ENCODE measurements around the gene STOX2. TPM values are rescaled to one million over a fixed set of nuclear protein-coding genes. Genes with fewer than 3 reads are reported as not detected.
A peak's percentile ranks its signal among the peaks of the same experiment; 100 is the strongest.
"Not testable (repeated sequence)": the region's sequence is repeated elsewhere in the genome, so short reads cannot be mapped to it uniquely, and the experiment has no call there.

STOX2 gene
- polyA plus RNA-seq, 4 donors, result 8.8 to 11.4 (median 10.0) TPM

GRCh38 chr4:184016759-184017668, 111.9 kb downstream of the STOX2 start:
- DNase-seq (ENCODE audit: low read depth in 4 of 4, low spot score in 3 of 4), result peak; percentile 42 to 62 (median 50)

DNA sequence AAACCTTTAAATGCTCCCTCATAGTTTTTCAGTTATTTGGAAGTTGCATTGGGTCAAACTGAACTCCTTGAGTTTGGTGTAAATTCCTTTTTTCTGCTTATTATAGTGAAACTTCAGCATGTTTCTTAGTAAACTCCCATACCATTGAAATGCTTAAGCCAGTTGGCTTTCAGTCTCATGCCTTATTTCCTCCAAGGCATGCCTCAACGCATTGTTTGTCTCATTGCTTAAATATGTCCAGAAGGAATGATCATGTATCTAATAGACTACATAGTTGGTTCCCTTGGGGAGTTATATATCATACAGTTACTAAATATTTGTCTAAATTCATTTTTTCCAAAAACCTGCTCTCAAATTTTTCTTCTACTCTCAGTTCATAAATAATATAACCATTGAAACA, 114.0 kb downstream of the STOX2 start:
- DNase-seq (ENCODE audit: low read depth in 4 of 4, low spot score in 3 of 4), result no peak

GRCh38 chr4:184019667-184020623, 114.8 kb downstream of the STOX2 start:
- no peak for DNase-seq (ENCODE audit: low read depth in 4 of 4, low spot score in 3 of 4)

DNA sequence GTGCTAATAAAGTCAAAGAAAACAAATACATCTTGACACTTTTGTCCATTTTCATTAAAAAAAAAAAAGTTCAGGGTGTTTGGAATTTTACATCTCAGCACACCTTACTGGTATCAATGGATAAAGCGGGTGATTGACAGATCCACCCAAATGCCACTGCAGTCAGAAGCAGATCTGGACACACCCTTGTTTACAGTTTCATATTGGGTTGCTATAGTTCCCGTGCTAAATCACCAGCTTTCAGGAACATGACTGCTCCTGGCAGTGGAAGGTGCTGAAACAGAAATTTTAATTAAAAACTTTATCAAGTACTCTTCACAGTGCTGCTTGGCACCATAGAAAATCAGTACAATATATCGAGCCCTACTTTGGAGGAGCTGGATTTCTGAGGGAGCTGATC, 116.3 kb downstream of the STOX2 start:
- no peak for DNase-seq (ENCODE audit: low read depth in 4 of 4, low spot score in 3 of 4)

- no peak for DNase-seq (ENCODE audit: low read depth in 4 of 4, low spot score in 3 of 4)
These were observed 117.7 kb downstream of the STOX2 start for GRCh38 chr4:184022679-184023383.

GRCh38 chr4:184024637-184025036, 119.5 kb downstream of the STOX2 start:
- DNase-seq (ENCODE audit: low read depth in 4 of 4, low spot score in 3 of 4), result no peak

DNA sequence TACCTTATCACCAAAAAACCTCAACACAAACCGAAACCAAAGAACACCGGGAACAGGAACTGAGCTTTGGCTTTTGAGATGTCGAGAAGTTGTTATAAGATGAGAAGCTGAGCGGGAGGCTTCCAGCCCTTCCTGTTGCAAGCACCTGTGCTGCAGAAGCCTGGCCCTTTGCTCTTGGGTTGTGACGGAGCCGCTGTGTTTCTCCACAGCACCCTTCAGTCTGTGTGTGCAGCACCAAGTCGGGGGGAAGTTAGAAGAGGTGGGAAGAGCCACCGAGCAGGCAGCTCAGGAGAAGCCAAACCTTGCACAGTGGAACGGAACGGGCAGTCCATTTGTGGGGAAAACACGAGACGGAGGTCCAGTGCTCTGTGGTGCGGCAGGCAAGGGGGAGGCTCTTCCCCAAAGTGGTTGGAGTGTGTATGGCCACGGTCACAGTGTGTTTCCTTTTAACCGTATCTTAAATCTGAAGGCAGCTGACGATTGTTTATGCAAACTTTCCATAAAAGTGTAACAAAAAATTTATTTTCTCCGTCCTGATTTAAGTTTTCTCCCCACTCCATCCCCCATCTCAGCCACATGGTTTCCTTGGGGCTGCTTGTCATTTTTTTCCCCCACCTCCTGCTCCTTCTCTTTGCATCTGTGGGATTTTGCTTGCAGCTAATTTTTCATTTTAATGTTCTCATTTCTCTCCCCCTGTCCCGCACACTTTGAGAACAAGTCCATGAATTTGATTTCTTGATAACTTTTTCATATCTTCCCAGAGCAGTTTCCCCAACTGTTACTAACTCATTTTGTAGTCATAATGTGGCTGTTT, 123.7 kb downstream of the STOX2 start:
- no peak for DNase-seq (ENCODE audit: low read depth in 4 of 4, low spot score in 3 of 4)

GRCh38 chr4:184030036-184030435, 124.9 kb downstream of the STOX2 start:
- no peak for DNase-seq (ENCODE audit: low read depth in 4 of 4, low spot score in 3 of 4)

GRCh38 chr4:184030764-184031163, 125.7 kb downstream of the STOX2 start:
- no peak for DNase-seq (ENCODE audit: low read depth in 4 of 4, low spot score in 3 of 4)

- no peak for DNase-seq (ENCODE audit: low read depth in 4 of 4, low spot score in 3 of 4)
These were observed 127.0 kb downstream of the STOX2 start for GRCh38 chr4:184032091-184032490.

DNA sequence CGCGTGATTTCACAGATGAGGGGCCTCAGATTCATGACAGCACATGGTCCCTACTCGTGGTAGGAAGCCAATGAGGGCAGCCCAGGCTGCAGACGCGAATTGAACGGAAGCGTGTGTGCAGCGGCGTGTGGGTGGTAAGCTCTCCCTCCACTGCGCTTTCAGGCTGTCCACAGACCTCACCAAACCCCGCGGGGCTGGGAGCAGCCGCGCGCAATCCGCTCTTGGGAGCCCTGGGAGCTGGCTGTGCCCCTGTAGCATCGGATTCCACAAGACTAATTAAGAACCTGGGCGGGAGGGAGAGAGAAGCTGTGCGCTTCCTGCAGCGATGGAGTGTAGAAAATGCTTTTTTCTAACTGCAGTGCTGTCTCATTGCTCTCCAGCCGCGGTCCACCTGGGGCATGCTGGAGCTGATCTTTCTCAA, 134.9 kb downstream of the STOX2 start:
- no peak for DNase-seq (ENCODE audit: low read depth in 4 of 4, low spot score in 3 of 4)

DNA sequence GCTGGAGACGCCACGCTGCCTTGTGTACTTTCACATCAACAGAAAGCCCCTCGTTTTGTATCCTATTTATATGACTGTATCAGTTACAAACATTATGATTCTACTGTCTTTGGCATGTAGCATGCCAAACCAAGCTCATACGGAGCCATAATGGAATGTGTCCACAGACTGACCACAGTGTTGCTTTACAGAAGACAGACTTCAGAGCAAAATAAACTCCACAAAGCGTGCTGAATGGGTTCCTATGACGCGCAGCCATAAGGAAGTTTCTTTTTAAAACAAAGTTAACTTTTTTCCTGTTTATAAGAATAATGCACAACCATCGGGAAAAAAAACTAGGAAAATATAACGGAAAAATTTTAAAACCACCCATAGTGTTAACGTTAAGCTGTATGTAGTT, 136.0 kb downstream of the STOX2 start:
- no peak for DNase-seq (ENCODE audit: low read depth in 4 of 4, low spot score in 3 of 4)

GRCh38 chr4:184046148-184046547, 141.0 kb downstream of the STOX2 start:
- DNase-seq (ENCODE audit: low read depth in 4 of 4, low spot score in 3 of 4), result no peak

GRCh38 chr4:184051262-184051661, 146.2 kb downstream of the STOX2 start:
- DNase-seq (ENCODE audit: low read depth in 4 of 4, low spot score in 3 of 4), result not testable (repeated sequence)

- no peak for DNase-seq (ENCODE audit: low read depth in 4 of 4, low spot score in 3 of 4)
These were observed 147.5 kb downstream of the STOX2 start for GRCh38 chr4:184052616-184053015.

DNA sequence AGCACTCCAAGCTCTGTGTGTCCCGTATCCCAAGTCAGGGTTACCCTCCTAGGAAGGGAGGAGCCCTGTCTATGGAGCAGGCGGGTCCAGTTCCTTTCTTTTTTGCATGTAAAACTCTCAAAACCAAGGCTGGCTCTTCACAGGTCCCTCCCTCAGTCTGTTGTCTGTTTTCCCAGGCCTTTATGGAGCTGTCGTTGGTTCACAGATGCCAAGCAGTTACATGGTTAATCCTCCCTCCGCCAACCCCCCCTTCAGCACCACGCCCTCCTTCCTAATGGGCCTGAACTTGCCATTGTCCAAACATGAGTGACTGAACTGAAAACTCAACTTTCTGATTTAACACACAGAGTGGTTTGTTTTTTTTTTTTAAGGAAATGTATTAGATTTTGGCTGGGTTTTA, 148.3 kb downstream of the STOX2 start:
- DNase-seq (ENCODE audit: low read depth in 4 of 4, low spot score in 3 of 4), result no peak

DNA sequence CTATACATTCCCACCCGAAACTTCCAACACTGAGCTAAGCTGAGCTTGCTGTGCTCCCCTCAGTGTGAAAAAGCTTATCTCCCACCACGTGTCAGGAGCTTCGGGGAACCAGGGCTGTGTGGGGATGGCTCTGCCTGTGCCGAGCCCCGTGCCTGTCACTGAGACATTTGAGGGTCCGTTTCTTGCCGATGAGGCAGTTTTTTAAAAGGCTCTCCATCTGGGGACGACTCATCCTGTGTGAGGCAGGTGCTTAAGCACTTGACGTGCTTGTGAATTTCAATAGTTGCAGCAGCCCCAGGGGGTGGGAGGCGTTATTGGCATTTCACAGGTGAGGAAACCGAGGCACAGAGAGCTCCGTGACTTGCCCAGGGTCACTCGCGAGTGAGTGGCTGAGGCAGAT, 151.8 kb downstream of the STOX2 start:
- DNase-seq (ENCODE audit: low read depth in 4 of 4, low spot score in 3 of 4), result no peak

DNA sequence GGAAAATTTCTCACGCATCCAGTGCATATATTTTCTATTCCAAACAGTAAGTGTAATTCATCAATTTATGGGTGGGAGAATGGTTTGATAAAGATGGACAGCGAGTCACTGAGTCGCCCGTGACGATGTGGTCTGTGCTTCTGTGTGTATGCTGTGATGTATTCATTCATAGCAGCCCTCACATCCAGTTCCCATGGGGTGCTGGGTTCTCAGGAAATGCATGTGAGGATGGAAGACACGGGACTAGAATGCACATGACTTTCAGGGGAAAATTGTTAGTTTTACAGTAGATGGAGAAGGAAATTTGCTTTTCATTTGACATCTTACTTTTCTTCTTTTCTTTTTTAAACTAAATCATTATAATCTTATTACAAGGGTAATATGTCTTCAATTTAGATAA, 152.9 kb downstream of the STOX2 start:
- no peak for DNase-seq (ENCODE audit: low read depth in 4 of 4, low spot score in 3 of 4)

DNA sequence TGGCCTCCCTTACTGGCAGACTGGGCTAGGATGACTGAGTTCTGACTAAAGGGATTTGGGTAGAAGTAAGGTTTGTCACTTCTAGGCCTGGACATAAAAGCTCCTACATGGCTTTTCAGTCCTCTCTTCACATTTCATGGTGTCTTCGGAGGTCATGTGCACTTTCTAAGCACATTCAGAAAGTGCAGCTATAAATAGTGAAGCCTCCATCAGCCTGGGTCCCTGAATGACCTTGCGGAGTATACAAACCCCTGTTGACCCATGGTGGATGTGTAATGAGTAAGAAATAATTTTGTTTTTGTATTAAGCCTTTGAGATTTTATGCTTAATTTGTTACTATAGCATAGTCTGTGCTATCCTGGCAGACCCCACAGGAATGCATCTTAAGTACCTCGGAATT, 154.0 kb downstream of the STOX2 start:
- DNase-seq (ENCODE audit: low read depth in 4 of 4, low spot score in 3 of 4), result no peak

DNA sequence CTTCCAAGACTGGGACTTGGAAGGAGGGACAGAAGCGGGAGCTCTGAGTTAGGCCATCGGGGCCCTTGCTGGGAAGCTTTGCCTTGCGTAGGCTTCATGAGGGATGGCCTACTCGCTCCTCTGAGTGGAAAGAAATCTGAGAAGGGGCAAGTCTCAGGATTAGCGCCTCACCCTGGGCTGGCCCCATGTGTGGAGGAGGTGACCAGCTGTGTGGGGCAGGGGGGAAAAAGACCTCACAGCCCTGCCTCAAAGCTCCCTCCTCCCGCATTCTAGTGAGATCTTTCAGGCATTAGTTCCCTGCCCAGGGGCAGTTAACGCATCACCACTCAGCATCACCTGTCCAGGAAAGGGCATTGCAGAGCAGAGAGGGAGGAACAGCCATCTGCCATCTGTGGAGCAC, 156.5 kb downstream of the STOX2 start:
- no peak for DNase-seq (ENCODE audit: low read depth in 4 of 4, low spot score in 3 of 4)
